ENCODE results near the gene SIAH1.
"Not testable (repeated sequence)": the region's sequence is repeated elsewhere in the genome, so short reads cannot be mapped to it uniquely, and the experiment has no call there.

The SIAH1 gene

GRCh38 chr16:48422537-48422936, 37.3 kb upstream of the SIAH1 start:
- H3K79me2 ChIP-seq (ENCODE audit: low read length): no peaks in the 10 kb centered on the region
- no peaks in the 10 kb centered on the region for H3K36me3 ChIP-seq (replicated peaks; ENCODE audit: low read depth, low read length)
- H3K9ac ChIP-seq (ENCODE audit: low read length): no peak overlapping the region
- H2AFZ ChIP-seq (ENCODE audit: low read depth, low read length): no peak overlapping the region
- TF ChIP-seq CTCF (IDR thresholded peaks at IDR 0.05; ENCODE audit: low read depth, low read length) (no peak), EZH2phosphoT487 (IDR thresholded peaks at IDR 0.05; ENCODE audit: low read depth) (no peak)
- no peaks in the 10 kb centered on the region for H3K9me3 ChIP-seq (ENCODE audit: insufficient read depth, low read length)
- no peak overlapping the region for H3K4me2 ChIP-seq (ENCODE audit: low read length)
- H3K27me3 ChIP-seq (ENCODE audit: low read depth, low read length): no peaks in the 10 kb centered on the region
- H3K4me3 ChIP-seq (ENCODE audit: low read length): no peak overlapping the region
- no peaks in the 10 kb centered on the region for H4K20me1 ChIP-seq (ENCODE audit: insufficient read depth, low read length)
- H3K27ac ChIP-seq (ENCODE audit: low read length): no peak overlapping the region
- no peaks in the 10 kb centered on the region for H3K4me1 ChIP-seq (ENCODE audit: low read length)

- H3K4me3 ChIP-seq (ENCODE audit: low read length): no peak overlapping the region
- H3K79me2 ChIP-seq (ENCODE audit: low read length): no peaks in the 10 kb centered on the region
- H4K20me1 ChIP-seq (ENCODE audit: insufficient read depth, low read length): no peaks in the 10 kb centered on the region
- no peak overlapping the region for H3K4me2 ChIP-seq (ENCODE audit: low read length)
- H3K27me3 ChIP-seq (ENCODE audit: low read depth, low read length): no peaks in the 10 kb centered on the region
- TF ChIP-seq CTCF (IDR thresholded peaks at IDR 0.05; ENCODE audit: low read depth, low read length): no peak
- TF ChIP-seq EZH2phosphoT487 (IDR thresholded peaks at IDR 0.05; ENCODE audit: low read depth): no peak
- no peak overlapping the region for H3K9ac ChIP-seq (ENCODE audit: low read length)
- H3K36me3 ChIP-seq (replicated peaks; ENCODE audit: low read depth, low read length): no peaks in the 10 kb centered on the region
- H3K27ac ChIP-seq (ENCODE audit: low read length): no peak overlapping the region
- no peaks in the 10 kb centered on the region for H3K4me1 ChIP-seq (ENCODE audit: low read length)
- no peak overlapping the region for H2AFZ ChIP-seq (ENCODE audit: low read depth, low read length)
- no peaks in the 10 kb centered on the region for H3K9me3 ChIP-seq (ENCODE audit: insufficient read depth, low read length)
Observed at GRCh38 chr16:48421741-48422140, 36.5 kb upstream of the SIAH1 start.

GRCh38 chr16:48420437-48420836, 35.2 kb upstream of the SIAH1 start:
- Histone ChIP-seq H3K27ac (ENCODE audit: low read length) (no peak overlapping the region), H3K79me2 (ENCODE audit: low read length) (no peaks in the 10 kb centered on the region), H3K9ac (ENCODE audit: low read length) (no peak overlapping the region), H2AFZ (ENCODE audit: low read depth, low read length) (no peak overlapping the region), H4K20me1 (ENCODE audit: insufficient read depth, low read length) (no peaks in the 10 kb centered on the region), H3K4me1 (ENCODE audit: low read length) (no peaks in the 10 kb centered on the region), H3K4me3 (ENCODE audit: low read length) (no peak overlapping the region), H3K4me2 (ENCODE audit: low read length) (no peak overlapping the region), H3K27me3 (ENCODE audit: low read depth, low read length) (no peaks in the 10 kb centered on the region), H3K9me3 (ENCODE audit: insufficient read depth, low read length) (no peaks in the 10 kb centered on the region), H3K36me3 (replicated peaks; ENCODE audit: low read depth, low read length) (no peaks in the 10 kb centered on the region)
- TF ChIP-seq CTCF (IDR thresholded peaks at IDR 0.05; ENCODE audit: low read depth, low read length) (no peak), EZH2phosphoT487 (IDR thresholded peaks at IDR 0.05; ENCODE audit: low read depth) (no peak)

GRCh38 chr16:48416617-48417016, 31.4 kb upstream of the SIAH1 start:
- not testable (repeated sequence) for H3K27ac ChIP-seq (ENCODE audit: low read length); H3K36me3 ChIP-seq (replicated peaks; ENCODE audit: low read depth, low read length); H3K9me3 ChIP-seq (ENCODE audit: insufficient read depth, low read length)

GRCh38 chr16:48413272-48413671, 28.1 kb upstream of the SIAH1 start:
- no peaks in the 10 kb centered on the region for H3K9me3 ChIP-seq (ENCODE audit: insufficient read depth, low read length)
- H4K20me1 ChIP-seq (ENCODE audit: insufficient read depth, low read length): no peaks in the 10 kb centered on the region
- no peak overlapping the region for H3K4me2 ChIP-seq (ENCODE audit: low read length)
- no peaks in the 10 kb centered on the region for H3K36me3 ChIP-seq (replicated peaks; ENCODE audit: low read depth, low read length)
- no peak overlapping the region for H3K4me3 ChIP-seq (ENCODE audit: low read length)
- H2AFZ ChIP-seq (ENCODE audit: low read depth, low read length): no peak overlapping the region
- H3K9ac ChIP-seq (ENCODE audit: low read length): no peak overlapping the region
- H3K79me2 ChIP-seq (ENCODE audit: low read length): no peaks in the 10 kb centered on the region
- no peak for TF ChIP-seq CTCF (IDR thresholded peaks at IDR 0.05; ENCODE audit: low read depth, low read length)
- TF ChIP-seq EZH2phosphoT487 (IDR thresholded peaks at IDR 0.05; ENCODE audit: low read depth): no peak
- no peak overlapping the region for H3K27ac ChIP-seq (ENCODE audit: low read length)
- H3K27me3 ChIP-seq (ENCODE audit: low read depth, low read length): no peaks in the 10 kb centered on the region
- no peaks in the 10 kb centered on the region for H3K4me1 ChIP-seq (ENCODE audit: low read length)

More at GRCh38 chr16:48416617-48417016, 31.4 kb upstream of the SIAH1 start:
- not testable (repeated sequence) for H2AFZ ChIP-seq (ENCODE audit: low read depth, low read length); H3K4me1 ChIP-seq (ENCODE audit: low read length); H3K79me2 ChIP-seq (ENCODE audit: low read length); H3K27me3 ChIP-seq (ENCODE audit: low read depth, low read length); H3K4me2 ChIP-seq (ENCODE audit: low read length); H4K20me1 ChIP-seq (ENCODE audit: insufficient read depth, low read length); H3K4me3 ChIP-seq (ENCODE audit: low read length); H3K9ac ChIP-seq (ENCODE audit: low read length)
